OCI-LY3 (cell line): ENCODE data around the gene FSTL4.

ENCODE experiments used
- H2AFZ ChIP-seq: fragments of 200-600, 300-600 bp; shearing (Covaris generic); 2 replicates; pipeline ENCODE4 v1.6.0; 2014; ENCODE audit warnings: antibody characterized with exemption, low read depth, low read length
- H3K27ac ChIP-seq: fragments of 200-600, 300-600 bp; sonication (generic); 2 replicates; pipeline ENCODE4 v1.5.1; 2014; ENCODE audit warnings: mild to moderate bottlenecking, low read length, moderate library complexity, mixed read lengths
- H3K27me3 ChIP-seq: fragments of 200-600, 300-600 bp; sonication (generic); 2 replicates; pipeline ENCODE4 v1.6.1; 2014; ENCODE audit warnings: low read depth, low read length, mixed read lengths
- H3K36me3 ChIP-seq: fragments of 200-600, 300-600 bp; sonication (generic); replicated peaks from 2 replicates; pipeline ENCODE3; 2014; ENCODE audit warnings: low read depth, low read length, mixed read lengths
- H3K4me1 ChIP-seq: fragments of 300-600, 200-600 bp; sonication (generic); 2 replicates; pipeline ENCODE4 v1.6.1; 2014; ENCODE audit warnings: low read length, mixed read lengths
- H3K4me2 ChIP-seq: fragments of 200-600, 300-600 bp; sonication (generic); 2 replicates; pipeline ENCODE4 v1.6.1; 2014; ENCODE audit warnings: low read length, mixed read lengths
- H3K4me3 ChIP-seq: fragments of 300-600, 200-600 bp; sonication (generic); 2 replicates; pipeline ENCODE4 v1.5.1; 2014; ENCODE audit warnings: antibody characterized with exemption, mild to moderate bottlenecking, low read length, moderate library complexity
- H3K79me2 ChIP-seq: fragments of 300-600, 200-600 bp; shearing (Covaris generic); 2 replicates; pipeline ENCODE4 v1.6.1; 2014; ENCODE audit warnings: mild to moderate bottlenecking, low read length, mixed read lengths
- H3K9ac ChIP-seq: fragments of 300-600, 200-600 bp; shearing (Covaris generic); 2 replicates; pipeline ENCODE4 v1.6.0; 2014; ENCODE audit warnings: mild to moderate bottlenecking, low read length, moderate library complexity
- H3K9me3 ChIP-seq: fragments of 200-600, 300-600 bp; shearing (Covaris generic); 2 replicates; pipeline ENCODE4 v1.6.1; 2014; ENCODE audit warnings: low read length, mixed read lengths; ENCODE audit not compliant: insufficient read depth
- H4K20me1 ChIP-seq: fragments of 200-600, 300-600 bp; sonication (generic); 2 replicates; pipeline ENCODE4 v1.6.1; 2016; ENCODE audit warnings: low read length, mixed read lengths; ENCODE audit not compliant: insufficient read depth
- EZH2phosphoT487 ChIP-seq: fragments of 200-600 bp; shearing (Covaris generic); IDR thresholded peaks from 2 replicates; pipeline ENCODE4 v1.6.1; 2018; ENCODE audit warnings: antibody characterized with exemption, mixed run types, low read depth
- TF ChIP-seq, protein P1 (sequence below): fragments of 200-600, 300-600 bp; sonication (generic); IDR thresholded peaks from 2 replicates; pipeline ENCODE4 v1.5.1; 2014; ENCODE audit warnings: antibody characterized with exemption, low read length, low read depth

The FSTL4 gene

DNA sequence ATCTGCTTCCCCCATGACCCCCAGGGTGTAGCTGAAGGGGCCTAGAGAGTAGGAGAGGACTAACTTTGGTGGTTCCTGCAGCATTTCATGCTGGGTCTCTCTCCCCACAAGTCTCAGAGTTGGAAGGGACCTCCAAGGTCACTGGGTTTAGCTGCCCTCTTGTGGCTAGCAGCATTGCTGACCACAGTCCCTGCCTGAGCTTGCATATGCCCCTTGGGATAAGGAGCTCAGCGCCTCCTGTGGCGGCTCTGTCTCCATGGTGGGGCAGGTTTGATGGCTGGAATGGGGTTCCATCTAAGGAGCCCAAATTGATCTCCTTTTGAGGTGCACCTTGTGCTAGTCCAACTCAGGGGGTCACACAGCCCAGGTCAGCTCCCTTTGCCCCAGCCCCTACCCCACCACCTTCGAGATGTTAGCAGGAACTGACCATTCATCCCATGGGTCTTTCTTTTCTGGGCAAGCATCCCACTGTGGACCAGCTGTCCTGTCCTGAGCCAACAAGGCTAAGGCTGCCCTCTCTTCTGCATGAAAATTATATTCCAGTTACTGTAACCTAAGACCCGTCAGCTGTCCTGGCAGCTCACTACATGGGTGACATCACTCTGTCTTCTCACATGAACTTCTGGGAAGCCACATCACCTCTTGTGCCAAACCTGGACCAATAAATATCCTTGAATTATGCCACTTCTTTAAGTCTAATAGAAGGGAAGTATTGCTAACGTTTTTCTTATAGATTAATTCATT, 364.3 kb downstream of the FSTL4 start:
- TF ChIP-seq, protein P1, sequence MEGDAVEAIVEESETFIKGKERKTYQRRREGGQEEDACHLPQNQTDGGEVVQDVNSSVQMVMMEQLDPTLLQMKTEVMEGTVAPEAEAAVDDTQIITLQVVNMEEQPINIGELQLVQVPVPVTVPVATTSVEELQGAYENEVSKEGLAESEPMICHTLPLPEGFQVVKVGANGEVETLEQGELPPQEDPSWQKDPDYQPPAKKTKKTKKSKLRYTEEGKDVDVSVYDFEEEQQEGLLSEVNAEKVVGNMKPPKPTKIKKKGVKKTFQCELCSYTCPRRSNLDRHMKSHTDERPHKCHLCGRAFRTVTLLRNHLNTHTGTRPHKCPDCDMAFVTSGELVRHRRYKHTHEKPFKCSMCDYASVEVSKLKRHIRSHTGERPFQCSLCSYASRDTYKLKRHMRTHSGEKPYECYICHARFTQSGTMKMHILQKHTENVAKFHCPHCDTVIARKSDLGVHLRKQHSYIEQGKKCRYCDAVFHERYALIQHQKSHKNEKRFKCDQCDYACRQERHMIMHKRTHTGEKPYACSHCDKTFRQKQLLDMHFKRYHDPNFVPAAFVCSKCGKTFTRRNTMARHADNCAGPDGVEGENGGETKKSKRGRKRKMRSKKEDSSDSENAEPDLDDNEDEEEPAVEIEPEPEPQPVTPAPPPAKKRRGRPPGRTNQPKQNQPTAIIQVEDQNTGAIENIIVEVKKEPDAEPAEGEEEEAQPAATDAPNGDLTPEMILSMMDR: peak; percentile 15; the same call in 1 of the 2 replicates
- TF ChIP-seq EZH2phosphoT487: no peak
- no peak overlapping the region for H3K4me3 ChIP-seq
- H3K27ac ChIP-seq: no peak overlapping the region
- no peak overlapping the region for H3K4me2 ChIP-seq
- no peaks in the 10 kb centered on the region for H4K20me1 ChIP-seq
- no peaks in the 10 kb centered on the region for H3K9me3 ChIP-seq
- no peaks in the 10 kb centered on the region for H3K79me2 ChIP-seq
- H3K27me3 ChIP-seq: no peaks in the 10 kb centered on the region
- peaks cover 21% of the 10 kb centered on the region for H3K4me1 ChIP-seq
- H3K36me3 ChIP-seq: no peaks in the 10 kb centered on the region
- H2AFZ ChIP-seq: no peak overlapping the region
- H3K9ac ChIP-seq: no peak overlapping the region

DNA sequence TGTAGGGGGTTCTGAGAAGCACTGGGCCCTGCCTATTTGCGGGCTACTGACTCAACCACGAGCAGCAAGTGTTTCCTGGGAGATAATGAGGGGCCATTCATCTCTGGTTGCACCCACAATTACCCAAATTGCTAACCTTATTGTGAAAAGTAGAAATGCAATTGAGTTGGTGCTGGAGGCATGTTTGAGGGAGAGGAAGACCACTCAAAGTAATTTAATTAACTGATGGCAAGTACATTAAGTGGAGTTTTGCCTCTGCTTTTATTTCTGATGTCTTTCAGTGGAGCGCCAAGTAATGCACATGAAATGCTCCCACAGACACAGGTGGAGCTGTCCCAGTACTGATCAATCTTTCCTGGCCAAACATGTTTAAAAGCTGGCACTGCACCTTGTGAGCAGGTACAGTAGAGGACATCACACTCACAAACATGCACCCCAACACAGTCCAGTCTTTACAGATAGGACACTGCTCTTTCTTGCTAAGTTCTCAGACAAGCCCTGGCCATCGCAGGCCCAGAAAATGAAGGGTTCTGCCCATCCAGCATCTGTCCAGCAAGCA, 365.1 kb downstream of the FSTL4 start:
- no peak overlapping the region for H3K4me2 ChIP-seq
- no peaks in the 10 kb centered on the region for H4K20me1 ChIP-seq

DNA sequence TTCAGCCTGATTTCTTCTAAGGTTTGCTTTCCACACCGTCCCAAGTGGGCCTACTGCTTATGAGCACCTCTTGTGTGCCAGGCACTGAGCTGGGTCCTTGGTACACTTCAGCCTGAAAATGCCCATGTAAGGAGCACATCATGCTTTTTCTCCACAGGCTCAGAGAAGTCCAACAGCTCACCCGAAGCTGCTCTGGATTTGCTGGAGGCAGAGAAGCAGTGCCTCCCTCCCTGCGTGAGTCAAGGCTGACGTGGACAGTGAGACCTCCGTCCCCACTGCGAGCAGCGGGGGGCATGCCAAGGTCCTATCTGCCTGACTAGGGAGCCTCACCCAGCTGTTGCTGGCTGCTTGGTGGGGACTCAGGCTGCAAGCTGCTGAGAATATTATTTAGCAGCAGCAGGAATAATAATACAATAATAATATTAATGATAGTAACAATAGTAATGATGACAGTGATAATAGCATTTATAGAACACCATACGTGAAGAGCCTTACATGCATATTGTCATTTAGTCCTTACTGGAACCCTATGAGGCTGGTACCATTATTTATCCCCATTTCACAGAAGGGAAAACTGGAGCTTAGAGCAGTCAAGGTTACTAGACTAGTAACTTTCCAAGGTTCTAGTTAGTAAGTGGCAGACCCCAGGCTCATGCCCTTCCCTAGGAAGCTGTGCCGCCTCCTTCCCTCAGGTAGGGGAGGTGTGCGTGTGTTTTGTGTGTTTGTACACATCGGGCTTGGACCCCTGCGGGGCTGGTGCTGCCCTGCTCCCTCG, 365.8 kb downstream of the FSTL4 start:
- Histone ChIP-seq H3K79me2 (no peaks in the 10 kb centered on the region), H3K36me3 (no peaks in the 10 kb centered on the region), H4K20me1 (no peaks in the 10 kb centered on the region), H3K9me3 (no peaks in the 10 kb centered on the region), H3K27ac (no peak overlapping the region), H3K27me3 (no peaks in the 10 kb centered on the region), H2AFZ (no peak overlapping the region), H3K9ac (no peak overlapping the region), H3K4me3 (no peak overlapping the region), H3K4me1 (peaks cover 36% of the 10 kb centered on the region), H3K4me2 (no peak overlapping the region)
- TF ChIP-seq, protein P1: no peak
- TF ChIP-seq EZH2phosphoT487: no peak

More for the DNA sequence above, 365.1 kb downstream of the FSTL4 start:
- H3K9me3 ChIP-seq: no peaks in the 10 kb centered on the region
- H3K36me3 ChIP-seq: no peaks in the 10 kb centered on the region
- H3K79me2 ChIP-seq: no peaks in the 10 kb centered on the region
- H3K4me1 ChIP-seq: peaks cover 29% of the 10 kb centered on the region
- no peak overlapping the region for H3K27ac ChIP-seq
- no peak overlapping the region for H3K9ac ChIP-seq
- H3K27me3 ChIP-seq: no peaks in the 10 kb centered on the region
- H3K4me3 ChIP-seq: no peak overlapping the region
- no peak overlapping the region for H2AFZ ChIP-seq
- TF ChIP-seq, protein P1: no peak
- no peak for TF ChIP-seq EZH2phosphoT487

- no peak overlapping the region for H3K27ac ChIP-seq
- no peaks in the 10 kb centered on the region for H3K9me3 ChIP-seq
- no peaks in the 10 kb centered on the region for H3K27me3 ChIP-seq
- H3K79me2 ChIP-seq: no peaks in the 10 kb centered on the region
- no peak overlapping the region for H3K4me2 ChIP-seq
- no peak overlapping the region for H2AFZ ChIP-seq
- H3K4me3 ChIP-seq: no peak overlapping the region
- H4K20me1 ChIP-seq: no peaks in the 10 kb centered on the region
- H3K9ac ChIP-seq: no peak overlapping the region
- TF ChIP-seq, protein P1: no peak
- TF ChIP-seq EZH2phosphoT487: no peak
- no peaks in the 10 kb centered on the region for H3K36me3 ChIP-seq
- H3K4me1 ChIP-seq: peaks cover 41% of the 10 kb centered on the region
Measured at GRCh38 chr5:133246053-133246370, 366.3 kb downstream of the FSTL4 start.
